GM18519 (cell line): ENCODE data around the gene GALNT16.

Experiments
- ATAC-seq: cut with Tn5 transposase; IDR thresholded peaks from one replicate; pipeline ENCODE4 v1.9.1; 2021; ENCODE audit warnings: mild to moderate bottlenecking, moderate library complexity; ENCODE audit not compliant: unreplicated experiment, low FRiP score

Gene GALNT16

GRCh38 chr14:69333791-69334337, 73.9 kb downstream of the GALNT16 start:
- no peak for ATAC-seq

- ATAC-seq: no peak
These were observed 74.6 kb downstream of the GALNT16 start for GRCh38 chr14:69334576-69334975.

- no peak for ATAC-seq
These were observed 75.4 kb downstream of the GALNT16 start for GRCh38 chr14:69335371-69335771.

- ATAC-seq: no peak
These were observed 78.0 kb downstream of the GALNT16 start for GRCh38 chr14:69337984-69338383.

GRCh38 chr14:69339426-69339825, 79.5 kb downstream of the GALNT16 start:
- no peak for ATAC-seq

- ATAC-seq: no peak
These were observed 83.1 kb downstream of the GALNT16 start for GRCh38 chr14:69342928-69343525.

- no peak for ATAC-seq
These were observed 84.2 kb downstream of the GALNT16 start for GRCh38 chr14:69344171-69344570.

GRCh38 chr14:69345402-69345801, 85.4 kb downstream of the GALNT16 start:
- ATAC-seq: no peak

- no peak for ATAC-seq
These were observed 86.8 kb downstream of the GALNT16 start for GRCh38 chr14:69346710-69347109.

- no peak for ATAC-seq
These were observed 89.3 kb downstream of the GALNT16 start for GRCh38 chr14:69349091-69349777.

- no peak for ATAC-seq
These were observed 90.9 kb downstream of the GALNT16 start for GRCh38 chr14:69350892-69351291.

- ATAC-seq: no peak
These were observed 91.4 kb downstream of the GALNT16 start for GRCh38 chr14:69351385-69351784.

- ATAC-seq: no peak
These were observed 92.0 kb downstream of the GALNT16 start for GRCh38 chr14:69351911-69352310.

GRCh38 chr14:69353168-69353567, 93.2 kb downstream of the GALNT16 start:
- ATAC-seq: no peak

GRCh38 chr14:69354383-69355153, 94.6 kb downstream of the GALNT16 start:
- ATAC-seq: peak; percentile 60

GRCh38 chr14:69355154-69355597, 95.2 kb downstream of the GALNT16 start:
- no peak for ATAC-seq

GRCh38 chr14:69355607-69356281, 95.8 kb downstream of the GALNT16 start:
- no peak for ATAC-seq

GRCh38 chr14:69356903-69357543, 97.1 kb downstream of the GALNT16 start:
- no peak for ATAC-seq

GRCh38 chr14:69357544-69358200, 97.7 kb downstream of the GALNT16 start:
- ATAC-seq: no peak
